ENCODE data around the gene PROSER1. TPM values are rescaled to one million over a fixed set of nuclear protein-coding genes. Genes with fewer than 3 reads are reported as not detected.

PROSER1 gene
- total and polyA plus RNA-seq, 12 donors = 7.8 to 31.4 (median 18.2) TPM

GRCh38 chr13:38965281-38965680 is 72.6 kb downstream of the PROSER1 start:
- TF ChIP-seq POLR2A (IDR thresholded peaks at IDR 0.05) (no peak), CTCF (IDR thresholded peaks at IDR 0.05) (no peak)
- Histone ChIP-seq H3K4me3 (no peak overlapping the region), H3K9me3 (replicated peaks in 1 of 3) (no peaks in the 10 kb centered on the region), H3K36me3 (replicated peaks in 1 of 2) (no peaks in the 10 kb centered on the region), H3K27ac (no peak overlapping the region), H3K27me3 (no peaks in the 10 kb centered on the region), H3K4me1 (replicated peaks in 1 of 2) (no peaks in the 10 kb centered on the region)
- intact Hi-C loops (cut with DNase I) = no loop called here
- WGBS, 4 donors = 69 to 81% (median 74%) methylated on average over 4 of the region's 4 CpGs
- no peak for DNase-seq

GRCh38 chr13:38960175-38960574 is 77.7 kb downstream of the PROSER1 start:
- no peak for TF ChIP-seq POLR2A (IDR thresholded peaks at IDR 0.05)
- TF ChIP-seq CTCF (IDR thresholded peaks at IDR 0.05) = no peak
- H3K9me3 ChIP-seq (replicated peaks in 1 of 3) = no peaks in the 10 kb centered on the region
- intact Hi-C loops (cut with DNase I) = no loop called here
- H3K4me3 ChIP-seq = no peak overlapping the region
- no peaks in the 10 kb centered on the region for H3K4me1 ChIP-seq (replicated peaks in 1 of 2)
- H3K27ac ChIP-seq = no peak overlapping the region
- no peak for DNase-seq
- no peaks in the 10 kb centered on the region for H3K27me3 ChIP-seq
- no peaks in the 10 kb centered on the region for H3K36me3 ChIP-seq (replicated peaks in 1 of 2)

Other genes starting within 250 kb of the PROSER1 start
- under 1 TPM in 1 of 9 donors, not detected in 8; 0.06 TPM for gene STOML3, start 47.3 kb downstream of the PROSER1 start, total RNA-seq
- gene STOML3, start 47.3 kb downstream of the PROSER1 start, polyA plus RNA-seq = not detected
- gene NHLRC3, start 367 bp upstream of the PROSER1 start, total RNA-seq = 10 to 100 TPM in 8 of 9 donors, 1 to 10 TPM in 1; 6.6 to 52.1 (median 23.2) TPM
- 10 to 100 TPM; 13.8 to 19.6 (median 19.0) TPM for gene NHLRC3, start 367 bp upstream of the PROSER1 start, polyA plus RNA-seq

Data from adrenal gland (tissue), 12 donors.